Measurements from ENCODE around the gene SCAPER.
"Not testable (repeated sequence)": the region's sequence is repeated elsewhere in the genome, so short reads cannot be mapped to it uniquely, and the experiment has no call there.

The SCAPER gene

DNA sequence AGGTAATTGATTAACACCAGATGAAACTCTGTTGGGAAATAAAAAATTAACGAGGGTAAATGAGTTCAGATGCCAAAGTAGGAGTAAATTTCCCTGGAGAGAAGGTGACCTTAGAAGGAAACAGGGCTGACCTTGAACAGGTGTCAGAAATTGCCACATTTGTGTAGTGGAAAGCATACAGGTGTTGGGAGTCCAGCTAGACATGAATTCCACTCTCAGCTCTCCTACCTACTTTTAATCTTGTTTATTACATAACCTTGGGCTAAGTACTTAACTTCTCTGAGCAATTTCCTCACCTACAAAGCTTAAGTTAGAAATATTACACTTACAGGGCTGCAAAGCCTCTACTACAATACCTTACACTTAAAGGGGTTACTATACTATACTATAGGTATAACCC is 472.5 kb downstream of the SCAPER start:
- no peak for DNase-seq (ENCODE audit: low read depth in 1 of 2, low spot score in 1 of 2)
- Histone ChIP-seq H3K27me3 (ENCODE audit: insufficient read depth, poor library complexity, severe bottlenecking) (no peaks in the 10 kb centered on the region), H3K4me3 (replicated peaks; ENCODE audit: insufficient read depth, low read length) (no peak overlapping the region), H3K27ac (replicated peaks) (no peak overlapping the region)
- TF ChIP-seq POLR2AphosphoS5 (IDR thresholded peaks at IDR 0.05; ENCODE audit: low read depth) (no peak), CTCF (IDR thresholded peaks at IDR 0.05; ENCODE audit: insufficient read depth, low read length) (no peak), GABPA (IDR thresholded peaks at IDR 0.05; ENCODE audit: low read depth) (no peak), SPI1 (IDR thresholded peaks at IDR 0.05; ENCODE audit: borderline replicate concordance, low read depth) (no peak)
- TF ChIP-seq, protein P1, sequence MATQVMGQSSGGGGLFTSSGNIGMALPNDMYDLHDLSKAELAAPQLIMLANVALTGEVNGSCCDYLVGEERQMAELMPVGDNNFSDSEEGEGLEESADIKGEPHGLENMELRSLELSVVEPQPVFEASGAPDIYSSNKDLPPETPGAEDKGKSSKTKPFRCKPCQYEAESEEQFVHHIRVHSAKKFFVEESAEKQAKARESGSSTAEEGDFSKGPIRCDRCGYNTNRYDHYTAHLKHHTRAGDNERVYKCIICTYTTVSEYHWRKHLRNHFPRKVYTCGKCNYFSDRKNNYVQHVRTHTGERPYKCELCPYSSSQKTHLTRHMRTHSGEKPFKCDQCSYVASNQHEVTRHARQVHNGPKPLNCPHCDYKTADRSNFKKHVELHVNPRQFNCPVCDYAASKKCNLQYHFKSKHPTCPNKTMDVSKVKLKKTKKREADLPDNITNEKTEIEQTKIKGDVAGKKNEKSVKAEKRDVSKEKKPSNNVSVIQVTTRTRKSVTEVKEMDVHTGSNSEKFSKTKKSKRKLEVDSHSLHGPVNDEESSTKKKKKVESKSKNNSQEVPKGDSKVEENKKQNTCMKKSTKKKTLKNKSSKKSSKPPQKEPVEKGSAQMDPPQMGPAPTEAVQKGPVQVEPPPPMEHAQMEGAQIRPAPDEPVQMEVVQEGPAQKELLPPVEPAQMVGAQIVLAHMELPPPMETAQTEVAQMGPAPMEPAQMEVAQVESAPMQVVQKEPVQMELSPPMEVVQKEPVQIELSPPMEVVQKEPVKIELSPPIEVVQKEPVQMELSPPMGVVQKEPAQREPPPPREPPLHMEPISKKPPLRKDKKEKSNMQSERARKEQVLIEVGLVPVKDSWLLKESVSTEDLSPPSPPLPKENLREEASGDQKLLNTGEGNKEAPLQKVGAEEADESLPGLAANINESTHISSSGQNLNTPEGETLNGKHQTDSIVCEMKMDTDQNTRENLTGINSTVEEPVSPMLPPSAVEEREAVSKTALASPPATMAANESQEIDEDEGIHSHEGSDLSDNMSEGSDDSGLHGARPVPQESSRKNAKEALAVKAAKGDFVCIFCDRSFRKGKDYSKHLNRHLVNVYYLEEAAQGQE (IDR thresholded peaks at IDR 0.05; ENCODE audit: insufficient replicate concordance, low read depth) = no peak

DNA sequence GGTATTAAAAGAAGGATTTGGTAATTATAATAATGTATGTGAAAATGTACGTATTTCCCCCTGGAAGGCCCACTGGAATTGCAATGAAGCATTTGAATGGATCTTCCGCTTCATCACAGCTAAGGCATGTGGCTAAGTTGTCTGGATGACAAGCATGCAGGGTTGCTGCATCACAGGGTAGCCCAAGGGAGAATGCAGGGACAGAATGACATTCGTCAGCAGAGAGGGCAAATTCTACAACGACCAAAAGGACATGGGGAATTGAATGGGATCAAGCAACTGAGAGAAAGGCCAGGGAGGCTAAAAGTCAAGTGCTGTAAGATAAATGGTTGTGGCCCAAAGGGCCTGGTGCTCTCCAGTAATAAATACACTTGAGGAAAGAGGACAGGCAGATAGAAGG is 473.2 kb downstream of the SCAPER start:
- Histone ChIP-seq H3K27ac (replicated peaks) (no peak overlapping the region), H3K4me3 (replicated peaks; ENCODE audit: insufficient read depth, low read length) (no peak overlapping the region), H3K27me3 (ENCODE audit: insufficient read depth, poor library complexity, severe bottlenecking) (no peaks in the 10 kb centered on the region)
- no peak for DNase-seq (ENCODE audit: low read depth in 1 of 2, low spot score in 1 of 2)
- TF ChIP-seq GABPA (IDR thresholded peaks at IDR 0.05; ENCODE audit: low read depth) = no peak
- TF ChIP-seq POLR2AphosphoS5 (IDR thresholded peaks at IDR 0.05; ENCODE audit: low read depth) = no peak
- TF ChIP-seq, protein P1 (IDR thresholded peaks at IDR 0.05; ENCODE audit: insufficient replicate concordance, low read depth) = no peak
- TF ChIP-seq CTCF (IDR thresholded peaks at IDR 0.05; ENCODE audit: insufficient read depth, low read length) = no peak

DNA sequence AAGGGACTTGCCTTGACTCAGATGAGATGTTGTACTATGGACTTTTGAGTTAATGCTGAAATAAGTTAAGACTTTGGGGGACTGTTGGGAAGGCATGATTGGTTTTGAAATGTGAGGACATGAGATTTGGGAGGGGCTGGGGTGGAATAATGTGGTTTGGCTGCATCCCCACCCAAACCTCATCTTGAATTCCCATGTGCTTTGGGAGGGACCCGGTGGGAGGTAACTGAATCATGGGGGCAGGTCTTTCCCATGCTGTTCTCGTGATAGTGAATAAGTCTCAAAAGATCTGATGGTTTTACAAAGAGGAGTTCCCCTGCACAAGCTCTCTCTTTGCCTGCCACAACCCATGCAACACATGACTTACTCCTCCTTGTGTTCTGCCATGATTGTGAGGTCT is 474.4 kb downstream of the SCAPER start:
- H3K4me3 ChIP-seq (replicated peaks; ENCODE audit: insufficient read depth, low read length); H3K27me3 ChIP-seq (ENCODE audit: insufficient read depth, poor library complexity, severe bottlenecking); DNase-seq (ENCODE audit: low read depth in 1 of 2, low spot score in 1 of 2); H3K27ac ChIP-seq (replicated peaks): not testable (repeated sequence)

DNA sequence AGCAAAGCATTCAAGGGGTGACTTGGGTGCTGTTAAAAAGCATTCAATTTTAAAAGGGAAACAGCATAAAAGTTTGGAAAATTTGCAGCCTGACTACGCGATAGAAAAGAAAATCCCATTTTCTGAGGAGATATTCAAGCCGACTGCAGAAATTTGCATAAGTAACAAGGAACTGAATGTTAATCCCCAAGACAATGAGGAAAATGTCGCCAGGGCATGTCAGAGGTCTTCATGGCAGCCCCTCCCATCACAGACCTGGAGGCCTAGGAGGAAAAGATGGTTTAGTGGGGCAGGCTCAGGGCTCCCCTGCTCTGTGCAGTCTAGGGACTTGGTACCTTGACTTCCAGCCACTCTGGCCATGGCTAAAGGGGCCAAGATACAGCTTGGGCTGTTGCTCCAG is 475.5 kb downstream of the SCAPER start:
- H3K27me3 ChIP-seq (ENCODE audit: insufficient read depth, poor library complexity, severe bottlenecking) = no peaks in the 10 kb centered on the region
- H3K4me3 ChIP-seq (replicated peaks; ENCODE audit: insufficient read depth, low read length) = no peak overlapping the region
- TF ChIP-seq, protein P1 (IDR thresholded peaks at IDR 0.05; ENCODE audit: insufficient replicate concordance, low read depth) = no peak
- TF ChIP-seq GABPA (IDR thresholded peaks at IDR 0.05; ENCODE audit: low read depth) (no peak), CTCF (IDR thresholded peaks at IDR 0.05; ENCODE audit: insufficient read depth, low read length) (no peak), SPI1 (IDR thresholded peaks at IDR 0.05; ENCODE audit: borderline replicate concordance, low read depth) (no peak), POLR2AphosphoS5 (IDR thresholded peaks at IDR 0.05; ENCODE audit: low read depth) (no peak)

More for the DNA sequence above, 475.5 kb downstream of the SCAPER start:
- H3K27ac ChIP-seq (replicated peaks) = no peak overlapping the region
- DNase-seq (ENCODE audit: low read depth in 1 of 2, low spot score in 1 of 2) = no peak

Data from HL-60 (cell line).